ENCODE measurements around the gene IDH2. TPM values are rescaled to one million over a fixed set of nuclear protein-coding genes. Genes with fewer than 3 reads are reported as not detected.
"Not testable (repeated sequence)": the region's sequence is repeated elsewhere in the genome, so short reads cannot be mapped to it uniquely, and the experiment has no call there.

Gene IDH2
- polyA plus RNA-seq (ENCODE audit: low read depth in 6 of 6) = 100 to 1,000 TPM in 1 of 6 donors, 10 to 100 TPM in 5; 59.0 to 105 (median 64.5) TPM

DNA sequence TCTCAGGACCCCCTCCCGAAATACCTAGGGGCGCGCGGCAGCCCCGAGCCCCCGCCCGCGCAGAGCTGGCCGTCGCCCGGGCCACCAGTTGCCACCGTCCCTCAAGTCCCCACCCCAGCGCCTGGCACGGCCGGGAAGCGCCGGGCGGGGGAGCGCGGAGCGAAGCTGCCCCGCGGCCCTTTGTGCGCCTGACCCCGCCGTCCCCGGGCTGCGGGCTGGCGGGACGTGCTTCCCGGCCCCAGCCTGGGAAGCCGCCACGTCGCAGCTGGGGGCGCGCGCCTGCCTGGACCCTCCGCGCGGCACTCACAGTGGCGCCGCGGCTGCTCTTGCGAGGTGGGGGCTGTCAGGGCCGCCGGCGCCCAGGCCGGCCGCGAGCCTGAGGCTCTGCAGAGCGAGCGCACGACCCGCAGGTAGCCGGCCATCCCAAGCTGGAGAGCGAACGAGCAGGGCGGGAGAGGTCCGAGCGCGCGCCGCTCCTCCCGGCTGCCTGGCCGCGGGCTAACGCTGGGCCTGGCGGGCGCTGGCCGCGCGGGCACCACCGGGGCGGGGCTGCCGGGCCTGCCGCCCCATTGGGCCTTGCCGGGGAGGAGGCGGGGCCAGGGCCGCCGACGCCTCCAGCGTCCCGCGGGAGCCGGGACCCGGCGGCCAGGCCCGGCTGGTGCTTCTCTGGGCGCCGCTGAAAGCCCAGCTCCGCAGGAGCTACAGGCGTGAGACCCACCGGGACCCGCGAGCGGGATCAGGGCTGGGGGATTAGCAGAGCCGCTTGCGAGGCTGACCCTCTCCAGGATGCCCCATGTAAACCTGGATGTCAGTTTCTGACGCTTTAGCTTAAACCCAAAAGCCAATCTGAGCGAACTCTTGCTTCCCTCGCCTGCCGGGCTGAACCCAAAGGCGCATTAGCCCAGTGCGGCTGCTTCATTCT lies at the start of gene IDH2:
Gene IDH2, minus strand, starts transcription at position 500 of the 922 bp plus-strand sequence. Its CDS starts 78 bp downstream, at position 422.
- peaks cover 0 to 11% (median 11%) of the 10 kb centered on the region in 3 donors for H3K27me3 Mint-ChIP-seq
- ATAC-seq (ENCODE audit: low read depth in 2 of 2) (peak; percentile 78 to 79), DNase-seq (peak; percentile 75)
- H3K4me1 Mint-ChIP-seq = peaks cover 40 to 53% (median 40%) of the 10 kb centered on the region in 3 donors
- peak within 1 kb of the TSS; percentile 49 to 89 (median 78) for H3K27ac Mint-ChIP-seq
- H3K4me3 Mint-ChIP-seq = peak within 1 kb of the TSS; percentile 83 to 97 (median 89)
- H3K36me3 Mint-ChIP-seq = no peaks in the 10 kb centered on the region
- H3K9me3 Mint-ChIP-seq = no peaks in the 10 kb centered on the region

DNA sequence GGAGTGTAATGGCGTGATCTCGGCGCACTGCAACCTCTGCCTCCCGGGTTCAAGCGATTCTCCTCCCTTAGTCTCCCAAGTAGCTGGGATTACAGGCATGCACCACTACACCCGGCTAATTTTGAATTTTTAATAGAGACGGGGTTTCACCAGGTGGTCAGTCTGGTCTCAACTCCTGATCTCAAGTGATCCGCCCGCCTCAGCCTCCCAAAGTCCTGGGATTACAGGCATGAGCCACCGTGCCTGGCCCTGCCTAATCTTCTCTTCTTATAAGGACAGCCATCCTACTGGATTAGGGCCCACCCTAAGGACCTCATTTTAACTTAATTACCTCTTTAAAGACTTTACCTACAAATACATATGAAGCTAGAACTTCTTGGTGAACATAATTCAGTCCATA lies 48.3 kb upstream of the IDH2 start:
- H3K27me3 Mint-ChIP-seq; H3K9me3 Mint-ChIP-seq; ATAC-seq (ENCODE audit: low read depth in 2 of 2); H3K4me1 Mint-ChIP-seq; H3K4me3 Mint-ChIP-seq; DNase-seq; H3K36me3 Mint-ChIP-seq: not testable (repeated sequence)
- peak overlapping the region in 1 of 6 donors; percentile 39 for H3K27ac Mint-ChIP-seq

DNA sequence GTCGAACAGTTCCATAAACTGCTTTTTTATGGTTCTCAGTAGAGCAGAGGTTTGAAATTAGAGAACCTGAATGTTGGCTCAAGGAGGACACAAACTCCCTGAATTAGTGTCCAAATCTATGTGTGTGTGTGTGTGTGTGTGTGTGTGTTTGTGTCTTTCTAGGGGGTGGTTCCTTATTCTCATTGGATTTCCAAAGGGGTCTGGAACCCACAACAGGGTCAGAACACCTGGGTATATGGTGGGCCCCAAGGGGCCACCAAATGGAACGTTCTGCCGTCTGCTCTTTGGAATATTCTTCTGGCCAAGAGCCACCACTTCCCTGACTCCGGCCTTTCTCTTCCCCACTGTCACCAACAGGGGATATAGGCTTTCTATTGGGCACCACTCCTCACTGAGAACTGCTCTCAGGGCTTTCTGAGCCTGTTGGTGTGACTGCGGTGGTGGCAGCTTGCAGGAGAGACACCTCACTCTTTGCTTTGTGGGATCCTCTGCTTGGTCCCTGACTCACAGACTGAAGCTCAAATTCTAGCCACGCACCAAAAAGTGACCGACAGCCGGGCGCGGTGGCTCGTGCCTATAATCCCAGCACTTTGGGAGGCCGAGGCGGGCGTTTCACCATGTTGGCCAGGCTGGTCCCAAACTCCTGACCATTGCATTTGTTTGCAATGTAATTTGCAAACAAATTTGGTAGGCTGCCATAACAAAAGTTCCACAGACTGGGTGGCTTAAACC lies 47.5 kb upstream of the IDH2 start:
- Mint-ChIP-seq H3K4me1 (peaks cover 0 to 3% (median 0%) of the 10 kb centered on the region in 3 donors), H3K36me3 (no peaks in the 10 kb centered on the region), H3K27me3 (no peaks in the 10 kb centered on the region), H3K9me3 (no peaks in the 10 kb centered on the region), H3K27ac (peak overlapping the region in 2 of 6 donors; percentile 27 to 39), H3K4me3 (no peak overlapping the region)
- no peak for DNase-seq
- ATAC-seq (ENCODE audit: low read depth in 2 of 2) = no peak

DNA sequence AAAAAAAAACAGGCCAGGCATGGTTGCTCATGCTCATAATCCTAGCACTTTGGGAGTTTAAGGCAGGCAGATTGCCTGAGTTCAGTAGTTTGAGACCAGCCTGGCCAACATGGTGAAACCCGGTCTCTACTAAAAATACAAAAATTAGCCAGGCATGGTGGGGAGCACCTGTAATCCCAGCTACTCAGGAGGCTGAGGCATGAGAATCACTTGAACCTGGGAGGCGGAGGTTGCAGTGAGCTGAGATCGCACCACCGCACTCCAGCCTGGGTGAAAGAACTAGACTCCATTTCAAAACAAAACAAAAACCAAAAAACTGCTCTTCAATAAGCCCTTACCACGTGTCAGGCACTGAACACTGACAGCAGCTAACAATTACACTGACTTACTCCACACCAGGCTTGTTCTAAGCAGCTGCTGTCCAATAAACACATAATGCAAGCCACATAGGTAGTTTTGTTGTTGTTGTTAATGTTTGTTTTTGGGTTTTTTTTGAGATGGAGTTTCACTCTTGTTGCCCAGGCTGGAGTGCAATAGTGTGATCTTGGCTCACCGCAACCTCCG lies 44.0 kb upstream of the IDH2 start:
- peak overlapping the region in 1 of 8 donors; percentile 12 for H3K4me3 Mint-ChIP-seq
- not testable (repeated sequence) for H3K27me3 Mint-ChIP-seq

DNA sequence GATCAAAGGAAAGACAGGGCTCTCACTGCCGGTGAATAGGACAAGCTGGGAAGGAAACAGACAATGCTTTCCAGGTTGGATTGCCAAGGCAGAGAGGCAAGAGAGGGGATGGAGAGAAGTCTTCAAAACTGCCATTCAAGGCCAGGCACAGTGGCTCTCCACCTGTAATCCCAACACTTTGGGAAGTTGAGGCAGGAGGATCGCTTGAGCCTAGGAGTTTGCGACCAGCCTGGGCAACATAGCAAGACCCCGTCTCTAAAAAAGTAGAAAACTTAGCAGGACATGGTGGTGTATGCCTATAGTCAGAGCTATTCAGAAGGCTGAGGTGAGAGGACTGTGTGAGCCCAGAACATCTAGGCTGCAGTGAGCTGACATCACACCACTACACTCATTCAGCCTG lies 43.5 kb upstream of the IDH2 start:
- peaks cover 0 to 6% (median 0%) of the 10 kb centered on the region in 3 donors for H3K27me3 Mint-ChIP-seq
- no peak overlapping the region for H3K4me3 Mint-ChIP-seq
- H3K9me3 Mint-ChIP-seq = no peaks in the 10 kb centered on the region
- no peak overlapping the region for H3K27ac Mint-ChIP-seq
- no peak for DNase-seq
- peaks cover 0 to 3% (median 0%) of the 10 kb centered on the region in 3 donors for H3K4me1 Mint-ChIP-seq
- ATAC-seq (ENCODE audit: low read depth in 2 of 2) = no peak
- no peaks in the 10 kb centered on the region for H3K36me3 Mint-ChIP-seq

More for the DNA sequence above, 44.0 kb upstream of the IDH2 start:
- not testable (repeated sequence) for DNase-seq; ATAC-seq (ENCODE audit: low read depth in 2 of 2); H3K36me3 Mint-ChIP-seq; H3K27ac Mint-ChIP-seq; H3K9me3 Mint-ChIP-seq; H3K4me1 Mint-ChIP-seq

DNA sequence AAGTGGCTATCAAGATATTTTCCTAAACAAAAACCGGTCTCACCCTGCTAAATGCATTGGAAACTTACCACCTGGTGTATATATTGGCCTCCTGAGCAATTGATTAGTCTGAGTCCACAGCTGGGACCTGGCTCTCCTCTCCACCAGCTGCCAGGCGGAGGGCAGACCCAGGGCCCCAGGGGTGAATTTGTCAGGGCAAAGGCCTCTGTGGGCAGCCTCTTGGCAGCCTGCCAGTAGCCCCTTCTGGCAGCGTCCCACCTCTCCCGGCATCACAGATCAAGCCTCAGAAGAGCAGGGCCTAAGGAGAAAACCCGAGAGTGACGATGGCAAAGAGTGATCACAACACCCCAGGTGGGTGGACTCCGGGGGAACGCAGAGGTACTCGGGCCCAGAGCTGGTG lies 43.0 kb upstream of the IDH2 start:
- no peak for ATAC-seq (ENCODE audit: low read depth in 2 of 2)
- H3K36me3 Mint-ChIP-seq = no peaks in the 10 kb centered on the region
- no peak for DNase-seq
- H3K4me1 Mint-ChIP-seq = peaks cover 0 to 3% (median 0%) of the 10 kb centered on the region in 3 donors
- H3K27ac Mint-ChIP-seq = peak overlapping the region in 1 of 6 donors; percentile 49
- no peak overlapping the region for H3K4me3 Mint-ChIP-seq
- H3K27me3 Mint-ChIP-seq = peaks cover 0 to 6% (median 0%) of the 10 kb centered on the region in 3 donors
- no peaks in the 10 kb centered on the region for H3K9me3 Mint-ChIP-seq

DNA sequence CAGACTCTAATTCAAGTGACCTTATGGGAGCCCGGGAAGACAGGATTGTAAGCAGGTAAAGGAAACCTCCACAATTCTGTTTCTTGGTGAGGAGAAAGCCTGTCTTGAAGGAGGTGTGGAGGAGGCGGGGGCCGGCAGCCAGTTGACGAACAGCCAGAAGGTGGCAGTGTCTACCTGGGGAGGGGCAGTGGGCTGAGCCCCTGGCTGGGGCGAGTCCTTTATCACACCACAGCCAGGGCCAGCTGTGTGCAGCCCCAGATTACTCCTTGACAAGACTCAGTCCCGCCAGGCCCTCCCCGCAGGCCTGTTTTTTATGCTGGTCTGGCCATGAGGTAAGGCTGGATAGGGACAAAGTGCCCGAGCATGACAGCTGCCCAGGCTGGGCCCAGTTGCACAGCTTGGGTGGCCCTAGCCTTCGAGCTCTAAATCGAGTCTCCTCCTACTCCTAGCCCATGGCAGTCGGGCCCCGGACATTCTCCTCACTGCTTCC lies 40.9 kb upstream of the IDH2 start:
- peak; percentile 61 for DNase-seq

DNA sequence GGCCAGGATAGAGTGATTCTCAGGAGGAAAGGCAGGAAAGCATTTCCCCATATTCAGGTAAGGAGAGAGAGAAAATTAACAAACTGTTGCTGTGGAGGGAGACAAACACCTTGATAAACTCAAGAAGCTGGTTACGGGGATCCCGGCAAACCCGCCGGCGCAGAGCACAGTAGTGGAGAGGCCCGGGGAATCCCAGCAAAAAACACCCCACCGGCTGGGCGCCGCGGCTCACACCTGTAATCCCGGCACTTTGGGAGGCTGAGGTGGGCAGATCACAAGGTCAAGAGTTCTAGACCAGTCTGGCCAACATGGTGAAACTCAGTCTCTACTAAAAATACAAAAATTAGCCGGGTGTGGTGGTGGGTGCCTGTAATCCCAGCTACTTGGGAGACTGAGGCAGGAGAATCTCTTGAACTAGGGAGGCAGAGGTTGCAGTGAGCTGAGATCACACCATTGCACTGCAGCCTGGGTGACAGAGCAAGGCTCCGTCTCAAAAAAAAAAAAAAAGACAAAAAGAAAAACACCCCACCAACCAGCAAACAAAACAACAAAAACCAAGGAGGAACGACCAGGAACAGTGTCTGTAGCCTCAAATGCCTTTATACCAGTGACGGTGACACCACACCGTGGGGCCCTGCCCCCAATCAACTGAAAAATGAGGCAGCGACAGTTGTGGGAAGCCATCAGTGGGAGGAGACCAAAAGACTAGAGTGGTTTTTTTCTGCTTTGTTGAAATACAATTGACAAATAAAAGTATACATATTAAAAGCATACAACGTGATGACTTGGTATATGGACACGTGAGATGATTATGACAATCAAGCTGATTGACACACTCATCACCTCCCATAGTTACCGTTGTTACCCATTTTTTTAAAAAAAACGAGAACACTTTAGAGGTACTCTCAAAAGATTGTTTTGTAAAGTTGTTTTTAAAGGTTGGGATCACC lies 40.2 kb upstream of the IDH2 start:
- Mint-ChIP-seq H3K4me3 (no peak overlapping the region), H3K4me1 (peaks cover 0 to 3% (median 0%) of the 10 kb centered on the region in 3 donors), H3K27ac (no peak overlapping the region), H3K36me3 (no peaks in the 10 kb centered on the region), H3K9me3 (no peaks in the 10 kb centered on the region), H3K27me3 (peaks cover 0 to 6% (median 0%) of the 10 kb centered on the region in 3 donors)
- no peak for DNase-seq
- ATAC-seq (ENCODE audit: low read depth in 2 of 2) = peak in 1 of 2 donors; percentile 18

More for the DNA sequence above, 40.9 kb upstream of the IDH2 start:
- no peak overlapping the region for H3K27ac Mint-ChIP-seq
- peak; percentile 93 to 94 for ATAC-seq (ENCODE audit: low read depth in 2 of 2)
- H3K4me3 Mint-ChIP-seq = no peak overlapping the region
- peaks cover 0 to 6% (median 0%) of the 10 kb centered on the region in 3 donors for H3K27me3 Mint-ChIP-seq
- H3K36me3 Mint-ChIP-seq = no peaks in the 10 kb centered on the region
- H3K4me1 Mint-ChIP-seq = peaks cover 0 to 3% (median 0%) of the 10 kb centered on the region in 3 donors
- no peaks in the 10 kb centered on the region for H3K9me3 Mint-ChIP-seq

DNA sequence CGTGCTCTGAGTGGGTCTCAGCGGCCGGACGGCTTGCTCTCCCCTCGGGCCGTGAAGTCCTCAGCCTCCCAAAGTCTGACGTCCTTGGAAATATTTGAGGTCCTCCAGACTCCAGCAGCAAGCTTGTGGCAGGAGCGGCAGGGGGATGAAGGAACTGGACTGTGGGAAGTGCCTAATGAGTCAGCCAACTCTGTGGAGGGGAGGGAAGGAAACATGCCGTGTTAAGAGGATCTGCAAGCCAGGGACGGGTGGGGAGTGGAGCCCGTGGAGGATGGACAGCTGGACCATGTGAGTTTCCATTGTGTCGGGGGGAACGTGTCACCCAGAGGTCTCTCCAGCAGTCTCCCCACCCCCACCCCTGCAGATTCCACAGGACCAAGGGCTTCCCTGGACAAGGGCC lies 39.4 kb upstream of the IDH2 start:
- H3K4me3 Mint-ChIP-seq = no peak overlapping the region

DNA sequence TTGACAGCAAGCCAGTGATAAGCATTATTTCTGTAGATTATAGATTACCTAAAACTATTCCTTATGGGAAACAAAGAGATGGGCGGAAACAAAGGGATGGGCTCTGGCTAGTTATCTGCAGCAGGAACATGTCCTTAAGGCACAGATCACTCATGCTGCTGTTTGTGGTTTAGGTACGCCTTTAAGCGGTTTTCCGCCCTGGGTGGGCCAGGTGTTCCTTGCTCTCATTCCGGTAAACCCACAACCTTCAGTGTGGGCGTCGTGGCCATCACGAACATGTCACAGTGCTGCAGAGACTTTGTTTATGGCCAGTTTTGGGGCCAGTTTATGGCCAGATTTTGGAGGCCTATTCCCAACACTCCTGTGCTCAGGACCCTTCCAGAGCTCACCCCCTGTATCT lies 37.3 kb upstream of the IDH2 start:
- H3K9me3 Mint-ChIP-seq; DNase-seq; H3K27me3 Mint-ChIP-seq; H3K4me3 Mint-ChIP-seq; H3K36me3 Mint-ChIP-seq; ATAC-seq (ENCODE audit: low read depth in 2 of 2); H3K27ac Mint-ChIP-seq; H3K4me1 Mint-ChIP-seq: not testable (repeated sequence)

More for the DNA sequence above, 39.4 kb upstream of the IDH2 start:
- Mint-ChIP-seq H3K36me3 (no peaks in the 10 kb centered on the region), H3K9me3 (no peaks in the 10 kb centered on the region), H3K4me1 (peaks cover 0 to 3% (median 0%) of the 10 kb centered on the region in 3 donors), H3K27ac (no peak overlapping the region), H3K27me3 (peaks cover 0 to 6% (median 0%) of the 10 kb centered on the region in 3 donors)
- DNase-seq = no peak
- ATAC-seq (ENCODE audit: low read depth in 2 of 2) = no peak

DNA sequence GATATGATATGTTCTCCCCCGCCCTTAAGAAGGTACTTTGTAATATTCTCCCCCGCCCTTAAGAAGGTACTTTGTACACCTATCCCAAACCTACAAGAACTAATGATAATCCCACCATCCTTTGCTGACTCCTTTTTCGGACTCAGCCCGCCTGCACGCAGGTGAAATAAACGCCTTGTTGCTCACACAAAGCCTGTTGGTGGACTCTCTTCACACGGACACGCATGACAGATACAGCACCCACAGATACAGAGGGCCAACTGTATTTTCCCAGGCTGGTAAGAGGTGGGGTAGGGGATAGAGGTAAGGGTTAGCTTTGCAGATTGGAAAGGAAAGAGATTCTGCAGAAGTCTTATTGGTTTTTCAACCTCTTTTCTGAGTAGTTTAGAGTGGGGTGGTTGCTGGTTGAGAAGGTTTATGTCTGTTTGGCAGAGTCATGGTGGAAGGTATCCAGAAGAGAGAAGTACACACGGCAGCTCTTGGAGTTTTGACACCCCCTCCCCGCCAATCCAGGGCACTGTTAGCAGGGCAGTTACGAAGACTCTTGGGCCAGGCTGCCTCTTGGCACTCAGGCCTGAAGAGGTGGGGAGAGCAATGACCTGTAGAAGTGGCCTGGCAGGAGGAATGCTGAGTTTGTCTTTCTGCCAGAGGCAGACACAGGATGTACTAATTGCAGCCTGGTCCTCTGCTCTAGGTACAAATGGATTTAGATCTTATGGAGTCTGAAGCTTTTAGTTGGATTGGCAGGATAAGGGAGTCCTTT lies 36.0 kb upstream of the IDH2 start:
- Mint-ChIP-seq H3K36me3 (no peaks in the 10 kb centered on the region), H3K9me3 (no peaks in the 10 kb centered on the region), H3K4me3 (no peak overlapping the region), H3K4me1 (no peaks in the 10 kb centered on the region), H3K27me3 (peaks cover 0 to 6% (median 6%) of the 10 kb centered on the region in 3 donors), H3K27ac (no peak overlapping the region)
- no peak for DNase-seq
- ATAC-seq (ENCODE audit: low read depth in 2 of 2) = no peak

DNA sequence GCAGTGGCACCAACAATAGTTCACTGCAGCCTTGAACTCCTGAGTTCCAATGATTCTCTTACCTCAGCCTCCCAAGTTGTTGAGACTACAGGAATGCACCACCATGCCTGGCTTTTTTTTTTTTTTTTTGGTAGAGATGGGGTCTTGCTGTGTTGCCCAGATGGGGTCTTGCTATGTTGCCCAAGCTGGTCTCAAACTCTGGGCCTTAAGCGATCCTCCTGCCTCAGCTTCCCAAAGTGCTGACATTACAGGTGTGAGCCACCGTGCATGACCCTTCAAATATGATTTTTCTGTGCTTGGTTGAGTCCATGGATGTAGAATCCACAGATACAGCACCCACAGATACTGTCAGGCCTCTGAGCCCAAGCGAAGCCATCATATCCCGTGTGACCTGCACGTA lies 30.2 kb upstream of the IDH2 start:
- DNase-seq (no peak), ATAC-seq (ENCODE audit: low read depth in 2 of 2) (no peak)
- H3K4me3 Mint-ChIP-seq = no peak overlapping the region
- no peaks in the 10 kb centered on the region for H3K36me3 Mint-ChIP-seq
- H3K27ac Mint-ChIP-seq = no peak overlapping the region
- H3K27me3 Mint-ChIP-seq = peaks cover 8 to 12% (median 10%) of the 10 kb centered on the region in 3 donors
- peaks cover 6 to 10% (median 8%) of the 10 kb centered on the region in 3 donors for H3K4me1 Mint-ChIP-seq
- no peaks in the 10 kb centered on the region for H3K9me3 Mint-ChIP-seq
